ENCODE results near the gene DLG2.
A peak's percentile ranks its signal among the peaks of the same experiment; 100 is the strongest.

Gene DLG2

DNA sequence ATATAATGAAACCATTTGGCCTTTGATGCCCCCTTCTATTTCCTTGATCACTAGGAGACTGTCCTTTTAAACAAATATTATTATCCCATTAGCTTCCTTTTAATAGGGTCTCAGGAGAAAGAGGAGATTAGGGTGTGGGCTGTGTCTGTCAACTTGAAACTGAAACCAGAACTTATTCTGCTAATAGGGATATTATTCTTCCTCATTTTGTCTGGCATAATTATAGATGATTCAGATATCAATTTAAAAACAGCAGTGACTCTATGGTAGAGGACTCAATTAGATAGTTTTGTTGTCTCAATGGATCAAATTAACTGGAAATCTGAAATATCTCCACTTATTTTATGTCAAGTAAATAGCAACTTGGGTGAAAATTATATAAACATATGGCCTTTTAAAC, 1756.1 kb downstream of the DLG2 start:
- DNase-seq (ENCODE audit: low spot score), result no peak
- H3K27ac ChIP-seq, result no peak overlapping the region
- ChIA-PET POLR2A (ENCODE audit: low non-redundant PET) (no interaction called here), CTCF (interaction anchor here (0.5 kb wide), 1 partner anchor 516 kb away, joined by 3 read pairs; no protein-coding TSS in a partner anchor)
- TF ChIP-seq, protein P1, sequence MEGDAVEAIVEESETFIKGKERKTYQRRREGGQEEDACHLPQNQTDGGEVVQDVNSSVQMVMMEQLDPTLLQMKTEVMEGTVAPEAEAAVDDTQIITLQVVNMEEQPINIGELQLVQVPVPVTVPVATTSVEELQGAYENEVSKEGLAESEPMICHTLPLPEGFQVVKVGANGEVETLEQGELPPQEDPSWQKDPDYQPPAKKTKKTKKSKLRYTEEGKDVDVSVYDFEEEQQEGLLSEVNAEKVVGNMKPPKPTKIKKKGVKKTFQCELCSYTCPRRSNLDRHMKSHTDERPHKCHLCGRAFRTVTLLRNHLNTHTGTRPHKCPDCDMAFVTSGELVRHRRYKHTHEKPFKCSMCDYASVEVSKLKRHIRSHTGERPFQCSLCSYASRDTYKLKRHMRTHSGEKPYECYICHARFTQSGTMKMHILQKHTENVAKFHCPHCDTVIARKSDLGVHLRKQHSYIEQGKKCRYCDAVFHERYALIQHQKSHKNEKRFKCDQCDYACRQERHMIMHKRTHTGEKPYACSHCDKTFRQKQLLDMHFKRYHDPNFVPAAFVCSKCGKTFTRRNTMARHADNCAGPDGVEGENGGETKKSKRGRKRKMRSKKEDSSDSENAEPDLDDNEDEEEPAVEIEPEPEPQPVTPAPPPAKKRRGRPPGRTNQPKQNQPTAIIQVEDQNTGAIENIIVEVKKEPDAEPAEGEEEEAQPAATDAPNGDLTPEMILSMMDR (conservative IDR thresholded peaks at IDR 0.05; ENCODE audit: low read depth), result no peak

DNA sequence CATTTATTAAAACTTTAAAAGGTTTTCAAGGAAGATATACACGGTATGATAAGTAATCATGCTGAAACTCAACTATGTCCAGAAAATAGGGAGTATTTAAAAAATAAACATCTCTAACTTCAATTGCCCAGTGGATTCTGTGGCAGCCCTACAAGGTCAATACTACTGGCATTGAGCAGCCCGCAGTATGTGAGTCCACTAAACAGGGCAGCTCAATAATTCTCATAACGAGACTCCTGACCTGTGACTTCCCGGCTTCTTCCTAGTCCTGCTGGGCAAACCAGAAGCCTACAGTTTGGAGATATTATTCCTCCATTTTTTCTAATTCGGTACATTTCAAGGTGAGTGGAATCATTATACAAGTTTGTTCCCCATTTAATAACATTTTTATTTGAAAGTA, 1760.5 kb downstream of the DLG2 start:
- ChIA-PET POLR2A (ENCODE audit: low non-redundant PET) (no interaction called here), CTCF (no interaction called here)
- no peak for DNase-seq (ENCODE audit: low spot score)
- H3K27ac ChIP-seq, result no peak overlapping the region
- TF ChIP-seq, protein P1 (conservative IDR thresholded peaks at IDR 0.05; ENCODE audit: low read depth), result no peak

DNA sequence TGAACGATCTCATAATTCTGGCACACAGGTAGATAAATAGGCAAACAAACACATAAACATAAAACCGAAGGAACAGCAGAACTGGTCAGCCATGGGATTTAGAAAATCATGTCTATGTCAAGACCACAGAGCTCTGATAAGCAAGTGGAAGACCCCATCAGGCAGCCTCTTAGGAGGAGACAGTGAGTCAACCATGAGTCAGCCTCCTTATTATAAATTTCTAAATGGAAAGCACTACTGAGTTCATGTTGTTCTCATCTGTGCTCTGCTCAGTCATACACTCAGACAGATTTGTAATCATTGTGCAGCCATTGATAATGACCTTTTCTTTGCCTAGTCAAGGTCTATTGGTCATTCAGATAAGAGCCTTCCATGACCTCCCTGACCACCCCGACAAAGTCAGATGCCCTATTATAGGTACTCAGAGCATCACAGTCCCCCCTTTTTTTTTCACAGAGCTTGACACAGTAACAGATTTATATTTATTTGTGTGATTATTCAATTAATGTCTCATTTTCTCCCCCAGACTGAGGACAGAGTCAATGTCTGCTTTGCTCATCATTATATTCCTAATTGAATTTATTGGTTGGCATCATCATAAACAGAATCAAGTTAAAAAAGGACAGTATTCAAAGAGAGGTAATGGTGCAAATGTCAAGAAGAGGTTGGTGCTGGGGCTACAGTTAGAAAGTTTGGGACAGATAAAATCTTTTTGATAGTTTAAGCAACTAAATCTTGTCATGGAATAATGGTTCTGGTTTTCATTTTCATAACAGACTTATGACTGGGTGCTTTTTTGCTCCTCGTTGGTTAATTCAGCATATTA, 1761.3 kb downstream of the DLG2 start:
- TF ChIP-seq, protein P1 (conservative IDR thresholded peaks at IDR 0.05; ENCODE audit: low read depth), result no peak
- ChIA-PET POLR2A (ENCODE audit: low non-redundant PET) (no interaction called here), CTCF (no interaction called here)
- H3K27ac ChIP-seq, result no peak overlapping the region
- DNase-seq (ENCODE audit: low spot score), result peak; percentile 2

DNA sequence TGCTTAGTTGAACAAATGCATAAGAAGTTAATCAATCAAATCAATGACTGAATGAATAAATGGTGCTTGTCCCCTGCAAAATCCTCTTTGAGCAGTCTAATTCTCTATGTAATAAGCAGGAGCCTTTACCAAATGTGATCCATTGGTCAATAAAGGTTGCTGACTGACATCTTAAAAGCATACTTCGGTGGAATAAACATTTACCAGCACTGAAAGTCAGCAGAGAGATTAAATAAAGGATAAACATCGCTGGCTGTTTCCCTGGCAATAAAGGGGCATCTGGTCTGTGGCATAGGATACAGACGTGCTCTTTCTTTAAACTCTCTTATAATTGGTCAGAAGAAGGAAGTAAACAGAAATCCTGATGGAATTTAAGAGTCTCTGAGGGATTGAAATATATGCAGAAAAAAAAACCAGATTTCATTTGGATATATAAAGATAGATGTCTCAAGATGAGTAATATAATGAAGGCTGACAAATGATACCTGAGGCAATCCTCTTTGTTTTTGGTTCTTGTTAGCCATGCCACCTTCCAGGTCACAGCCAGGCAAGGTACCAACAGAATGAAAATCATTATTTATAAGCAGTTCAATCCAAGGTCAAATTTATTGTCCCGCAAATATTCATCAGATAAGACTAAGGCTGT, 1762.6 kb downstream of the DLG2 start:
- no peak overlapping the region for H3K27ac ChIP-seq
- ChIA-PET POLR2A (ENCODE audit: low non-redundant PET) (no interaction called here), CTCF (no interaction called here)
- DNase-seq (ENCODE audit: low spot score), result no peak
- TF ChIP-seq, protein P1 (conservative IDR thresholded peaks at IDR 0.05; ENCODE audit: low read depth), result no peak

DNA sequence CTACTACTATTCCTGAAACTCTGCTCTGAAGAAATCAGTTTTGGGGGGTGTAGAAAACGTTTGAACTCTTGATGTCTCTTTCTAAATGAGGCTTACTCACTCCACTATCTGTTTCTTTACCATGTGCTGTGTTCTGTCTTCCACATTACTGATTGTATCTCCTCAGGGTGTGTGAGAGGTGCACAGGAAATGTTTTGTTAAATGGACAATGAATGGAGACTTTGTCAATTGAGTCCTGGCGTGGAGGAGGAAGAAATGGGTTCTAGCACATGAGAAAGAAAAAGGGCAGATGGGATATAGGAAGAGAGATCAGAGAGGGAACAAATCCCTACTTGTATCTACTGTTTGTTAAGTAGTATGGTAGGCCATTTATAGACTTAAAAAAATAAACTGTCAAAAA, 1763.9 kb downstream of the DLG2 start:
- DNase-seq (ENCODE audit: low spot score), result no peak
- ChIA-PET CTCF (interaction anchor here (0.5 kb wide), 1 partner anchor 12 kb away, joined by 4 read pairs; no protein-coding TSS in a partner anchor), POLR2A (ENCODE audit: low non-redundant PET) (no interaction called here)
- TF ChIP-seq, protein P1 (conservative IDR thresholded peaks at IDR 0.05; ENCODE audit: low read depth), result no peak
- H3K27ac ChIP-seq, result no peak overlapping the region

DNA sequence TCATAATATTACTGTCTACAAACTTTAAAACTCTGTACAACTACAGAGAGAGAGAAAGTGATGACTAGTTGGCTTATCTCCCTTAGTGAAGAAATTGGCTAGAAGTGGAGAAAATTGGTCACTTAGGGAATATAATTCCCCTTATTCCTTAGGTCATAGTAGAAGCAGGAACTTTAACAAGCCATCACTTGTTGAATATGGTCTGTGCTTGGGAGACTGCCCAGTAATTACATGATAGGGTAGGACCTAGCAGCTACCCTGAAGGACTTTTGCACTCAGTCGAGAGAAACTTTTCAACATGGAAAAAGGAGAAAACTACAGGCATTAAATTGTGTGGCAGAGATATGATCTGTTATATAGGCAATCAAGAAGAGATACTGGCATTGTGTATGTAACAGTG, 1764.5 kb downstream of the DLG2 start:
- ChIA-PET CTCF (interaction anchor here (0.6 kb wide), 1 partner anchor 21 kb away, joined by 3 read pairs; no protein-coding TSS in a partner anchor), POLR2A (ENCODE audit: low non-redundant PET) (no interaction called here)
- TF ChIP-seq, protein P1 (conservative IDR thresholded peaks at IDR 0.05; ENCODE audit: low read depth), result no peak
- no peak for DNase-seq (ENCODE audit: low spot score)
- H3K27ac ChIP-seq, result no peak overlapping the region
